HG02571 (cell line): ENCODE data around the gene WFDC9.
"Not testable (repeated sequence)": the region's sequence is repeated elsewhere in the genome, so short reads cannot be mapped to it uniquely, and the experiment has no call there.

Source experiments
- ATAC-seq: cut with Tn5 transposase; IDR thresholded peaks from one replicate; pipeline ENCODE4 v1.9.1; 2021; ENCODE audit warnings: mild to moderate bottlenecking, moderate library complexity; ENCODE audit not compliant: unreplicated experiment

The WFDC9 gene

DNA sequence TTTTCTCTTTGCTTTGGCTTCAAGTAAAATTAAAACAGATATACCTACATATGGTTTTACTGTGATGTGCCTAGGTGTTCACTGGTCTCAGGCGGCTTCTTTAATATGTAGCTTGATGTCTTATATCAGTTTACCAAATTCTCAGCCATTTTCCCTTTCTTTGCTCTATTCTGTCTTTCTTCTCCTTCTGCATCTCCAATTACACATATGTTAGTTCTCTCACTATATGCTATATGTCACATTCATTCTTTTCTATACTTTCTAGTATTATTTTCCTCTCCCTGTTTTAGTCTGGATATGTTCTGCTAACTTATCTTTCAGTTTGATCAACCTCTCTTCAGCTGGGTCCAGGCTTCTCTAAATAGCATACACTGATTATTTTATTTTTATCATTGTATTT is 37.6 kb downstream of the WFDC9 start:
- ATAC-seq = no peak

DNA sequence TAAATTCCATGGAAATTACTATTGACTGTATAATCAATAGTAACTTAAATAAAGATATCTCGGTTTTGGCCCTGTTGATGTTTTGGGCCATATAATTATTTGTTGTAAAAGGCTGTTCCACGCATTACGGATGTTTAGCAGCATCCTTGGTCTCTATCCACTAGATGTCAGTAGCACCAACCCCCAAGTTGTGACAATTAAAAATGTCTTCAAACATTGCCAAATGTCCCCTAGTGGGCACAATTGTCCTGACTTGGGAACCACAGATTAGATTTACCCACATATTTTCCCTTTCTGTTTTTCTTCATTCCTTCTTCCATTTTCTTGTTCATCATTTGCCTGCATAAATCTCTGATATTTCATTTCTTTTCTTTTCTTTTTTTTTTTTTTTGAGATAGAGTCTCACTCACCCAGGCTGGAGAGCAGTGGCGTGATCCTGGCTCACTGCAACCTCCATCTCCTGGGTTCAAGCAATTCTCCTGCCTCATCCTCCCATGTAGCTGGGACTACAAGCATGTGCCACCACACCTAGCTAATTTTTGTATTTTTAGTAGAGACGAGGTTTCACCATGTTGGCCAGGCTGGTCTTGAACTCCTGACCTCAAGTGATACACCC is 38.4 kb downstream of the WFDC9 start:
- ATAC-seq = no peak

GRCh38 chr20:45589725-45590124 is 41.4 kb downstream of the WFDC9 start:
- ATAC-seq = no peak

- ATAC-seq = no peak
Measured at GRCh38 chr20:45588800-45589199, 42.3 kb downstream of the WFDC9 start.

GRCh38 chr20:45585986-45586385 is 45.1 kb downstream of the WFDC9 start:
- not testable (repeated sequence) for ATAC-seq

DNA sequence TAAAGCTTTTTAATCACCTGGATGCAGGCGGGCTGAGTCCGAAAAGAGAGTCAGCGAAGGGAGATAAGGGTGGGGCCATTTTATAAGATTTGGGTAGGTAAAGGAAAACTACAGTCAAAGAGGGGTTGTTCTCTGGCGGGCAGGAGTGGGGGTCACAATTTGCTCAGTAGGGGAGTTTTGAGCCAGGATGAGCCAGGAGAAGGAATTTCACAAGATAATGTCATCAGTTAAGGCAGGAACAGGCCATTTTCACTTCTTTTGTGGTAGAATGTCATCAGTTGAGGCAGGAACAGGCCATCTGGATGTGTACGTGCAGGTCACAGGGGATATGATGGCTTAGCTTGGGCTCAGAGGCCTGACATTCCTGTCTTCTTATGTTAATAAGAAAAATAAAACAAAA is 46.8 kb downstream of the WFDC9 start:
- not testable (repeated sequence) for ATAC-seq

DNA sequence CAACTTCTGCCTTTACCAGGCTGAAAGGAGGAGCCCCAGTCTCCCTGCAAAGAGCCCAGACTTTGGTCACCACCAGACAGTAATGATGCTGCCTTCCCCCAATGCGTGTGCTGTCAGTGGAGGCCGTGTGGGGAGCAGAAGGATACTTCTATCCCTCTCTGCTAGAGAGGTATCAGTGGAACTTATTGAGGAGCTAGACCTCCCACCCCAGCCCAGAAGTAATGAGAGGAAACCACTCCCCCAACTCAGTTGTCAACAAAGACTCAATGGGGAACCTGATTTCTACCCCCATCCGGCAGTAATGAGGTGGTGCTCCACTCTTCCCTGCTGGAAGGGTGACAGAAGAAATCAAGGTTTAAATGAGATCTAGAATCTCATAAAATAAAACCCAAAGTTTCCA is 47.6 kb downstream of the WFDC9 start:
- no peak for ATAC-seq

DNA sequence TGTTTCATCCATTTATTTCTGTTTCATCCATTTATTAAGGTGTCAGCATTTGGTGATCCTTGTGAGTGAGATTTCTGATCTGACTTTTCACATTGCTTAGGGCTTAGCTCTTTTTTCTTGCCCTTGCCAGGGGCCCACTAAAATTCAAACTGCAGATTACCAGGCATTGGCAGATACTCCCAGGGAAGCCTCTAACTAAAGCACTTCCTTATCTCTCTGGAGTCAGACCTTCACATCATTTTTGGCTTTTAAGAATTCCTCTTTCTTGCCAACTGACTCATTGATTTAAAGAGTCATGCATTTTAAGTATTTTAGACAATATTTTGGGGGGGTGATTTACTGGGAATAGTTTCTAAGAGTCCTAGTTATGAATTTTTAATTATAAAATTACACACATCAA is 49.4 kb downstream of the WFDC9 start:
- ATAC-seq = no peak

GRCh38 chr20:45579184-45579583 is 51.9 kb downstream of the WFDC9 start, which contains the start of gene WFDC8:
WFDC8 (minus strand) TSS chr20:45579284; CDS start chr20:45579247, 37 bp downstream.
- no peak for ATAC-seq

GRCh38 chr20:45578231-45578630 is 52.9 kb downstream of the WFDC9 start:
- no peak for ATAC-seq

- no peak for ATAC-seq
Measured at GRCh38 chr20:45576995-45577394, 54.1 kb downstream of the WFDC9 start.

- ATAC-seq = no peak
Measured at GRCh38 chr20:45575931-45576330, 55.2 kb downstream of the WFDC9 start.

DNA sequence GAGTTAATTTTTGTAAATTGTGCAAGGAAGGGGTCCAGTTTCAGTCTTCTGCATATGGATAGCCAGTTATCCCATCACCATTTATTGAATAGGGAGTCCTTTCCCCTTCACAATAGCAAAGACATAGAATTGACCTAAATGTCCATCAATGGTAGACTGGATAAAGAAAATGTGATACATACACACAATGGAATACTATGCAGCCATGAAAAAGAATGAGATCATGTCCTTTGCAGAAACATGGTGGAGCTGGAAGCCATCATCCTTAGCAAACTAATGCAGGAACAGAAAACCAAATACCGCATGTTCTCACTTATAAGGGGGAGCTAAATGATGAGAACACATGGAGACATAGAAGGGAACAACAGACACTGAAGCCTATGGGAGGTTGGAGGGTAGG is 61.4 kb downstream of the WFDC9 start:
- not testable (repeated sequence) for ATAC-seq

- ATAC-seq = no peak
Measured at GRCh38 chr20:45564760-45565276, 66.3 kb downstream of the WFDC9 start.
